SK-N-MC (cell line): ENCODE data around the gene ARL6IP4.
A peak's percentile ranks its signal among the peaks of the same experiment; 100 is the strongest.

Experiments
- EZH2 ChIP-seq: fragments of 200-600 bp; sonication (generic); IDR thresholded peaks from one replicate; pipeline ENCODE4 v1.6.1; 2017; ENCODE audit warnings: antibody characterized with exemption
- POLR2AphosphoS5 ChIP-seq: IDR thresholded peaks from 2 replicates; pipeline ENCODE4 v1.6.1; 2012; ENCODE audit warnings: mild to moderate bottlenecking, low read depth, low read length, borderline replicate concordance

DNA sequence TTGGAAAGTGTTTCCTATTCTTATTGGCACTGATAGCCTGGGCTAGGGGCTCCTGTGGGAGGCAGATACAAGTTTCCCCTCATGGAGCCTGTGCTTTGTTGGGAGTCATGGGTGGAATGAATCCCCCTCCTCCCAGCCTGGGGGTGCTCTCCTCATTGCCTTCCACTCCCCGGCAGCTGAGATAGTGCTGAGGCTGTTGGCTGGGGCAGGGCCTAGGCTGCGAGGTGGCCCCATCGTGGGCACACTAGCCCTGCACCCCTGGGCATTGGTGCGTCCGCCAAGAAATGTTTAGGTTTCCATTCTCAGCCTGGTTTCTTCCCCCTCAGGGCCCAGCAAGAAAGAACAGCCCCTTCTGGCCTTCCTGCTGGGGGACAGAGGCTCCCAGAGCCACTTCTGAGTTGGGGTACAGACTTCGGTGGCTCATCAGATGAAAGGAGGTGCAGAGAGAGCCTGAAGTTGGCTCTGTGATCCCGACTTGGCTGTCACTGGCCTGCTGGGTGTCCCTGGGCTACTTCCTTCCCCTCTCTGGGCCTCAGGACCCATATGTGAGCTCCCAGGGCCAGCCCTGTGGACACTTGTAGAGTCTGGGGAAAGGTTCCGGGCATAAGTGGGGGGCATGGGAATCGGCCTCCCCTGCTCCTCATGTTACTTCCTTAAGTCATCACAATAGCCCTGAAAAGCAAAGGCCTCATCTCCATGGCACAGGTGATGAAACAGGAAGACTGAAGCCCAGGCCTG, 2.7 kb upstream of the ARL6IP4 start:
- TF ChIP-seq POLR2AphosphoS5 (peak; percentile 14; the same call in 1 of the 2 replicates), EZH2 (no peak)
